Smooth muscle cell of the coronary artery (primary cell): ENCODE results near the gene TBC1D20. TPM values are rescaled to one million over a fixed set of nuclear protein-coding genes. Genes with fewer than 3 reads are reported as not detected.

Experiments
- total RNA-seq: library from RNA; depleted of rRNA; stranded (reverse); fragments of >200 nt; gene quantifications from 2 replicates; pipeline ENCODE4 v1.2.3, GENCODE V29; 2014; ENCODE audit warnings: low replicate concordance

Gene TBC1D20
- total RNA-seq = 25.7 and 45.3 TPM in 2 replicates

GRCh38 chr20:462199-462991, at the start of gene TBC1D20:
Gene TBC1D20, minus strand, starts transcription at chr20:462533. Its CDS starts 128 bp downstream, at chr20:462405.

GRCh38 chr20:407953-408842, 54.1 kb downstream of the TBC1D20 start, which contains the start of gene RBCK1:
Gene RBCK1, plus strand, starts transcription at chr20:408299. Its CDS starts 459 bp downstream, at chr20:408758.

Other genes with a start within 250 kb of the TBC1D20 start
- gene DEFB129, start 235.3 kb downstream of the TBC1D20 start, total RNA-seq = not detected in 2 replicates
- not detected in 2 replicates for gene DEFB132, start 204.8 kb downstream of the TBC1D20 start, total RNA-seq
- 1.1 and 3.3 TPM in 2 replicates for gene C20orf96, start 171.8 kb downstream of the TBC1D20 start, total RNA-seq
- 8.3 and 15.0 TPM in 2 replicates for gene ZCCHC3, start 165.0 kb downstream of the TBC1D20 start, total RNA-seq
- gene SOX12, start 137.0 kb downstream of the TBC1D20 start, total RNA-seq = 2.1 and 2.8 TPM in 2 replicates
- 15.6 and 17.5 TPM in 2 replicates for gene NRSN2, start 115.4 kb downstream of the TBC1D20 start, total RNA-seq
- gene TRIB3, start 81.8 kb downstream of the TBC1D20 start, total RNA-seq = 40.0 and 42.1 TPM in 2 replicates
- 59.2 and 70.3 TPM in 2 replicates for gene RBCK1, start 54.2 kb downstream of the TBC1D20 start, total RNA-seq
- gene CSNK2A1, start 81.3 kb upstream of the TBC1D20 start, total RNA-seq = 70.4 and 103 TPM in 2 replicates
- 0.12 TPM in 1 of 2 replicates, not detected in the other for gene TCF15, start 147.8 kb upstream of the TBC1D20 start, total RNA-seq
- gene SRXN1, start 190.7 kb upstream of the TBC1D20 start, total RNA-seq = 21.2 and 43.9 TPM in 2 replicates
- not detected in 2 replicates for gene SCRT2, start 213.3 kb upstream of the TBC1D20 start, total RNA-seq